ENCODE results near the gene TFEB. TPM values are rescaled to one million over a fixed set of nuclear protein-coding genes. Genes with fewer than 3 reads are reported as not detected.

Gene TFEB
- total and polyA plus RNA-seq, 2 of the 8 experiments (the other 6 are each of a cell fraction or from before 2014, with no cell fraction given), result 2.3 to 6.7 TPM

- TF ChIP-seq CHD7 (IDR thresholded peaks at IDR 0.05; ENCODE audit: insufficient replicate concordance, low read length), result no peak
Observed at GRCh38 chr6:41679696-41680095, 55.7 kb downstream of the TFEB start (continued).
